H1 (cell line): Measurements from ENCODE around the gene TMEM273. TPM values are rescaled to one million over a fixed set of nuclear protein-coding genes. Genes with fewer than 3 reads are reported as not detected.
A peak's percentile ranks its signal among the peaks of the same experiment; 100 is the strongest.

Source experiments
- CTCF ChIA-PET: fragments of 300-600 bp; sonication (Branson Sonifier 250); formaldehyde crosslinking; loops from one replicate; lab custom pipeline; 2021; ENCODE audit not compliant: partially characterized antibody; lab: Charles Lee
- POLR2A ChIA-PET: fragments of 300-600 bp; sonication (Branson Sonifier 250); formaldehyde crosslinking; loops from one replicate; lab custom pipeline; 2021; ENCODE audit warnings: inconsistent platforms; ENCODE audit not compliant: partially characterized antibody; lab: Charles Lee
- DNase-seq, 2 experiments: peaks; one replicate each; pipeline versions ENCODE4 v3.0.0 to v3.0.0-alpha.2; 2010 to 2022; ENCODE audit warnings: low spot score in 2 of 2, low read depth in 1 of 2, mixed read lengths in 1 of 2
- FAIRE-seq: peaks from 2 replicates; lab custom pipeline; 2011; peaks lifted over from hg19 to GRCh38; lab: Jason Lieb, UNC
- H2AFZ ChIP-seq: 2 replicates; pipeline ENCODE4 v1.8.1; 2012; ENCODE audit warnings: low read length, inconsistent platforms
- H2AK5ac ChIP-seq: 2 replicates; pipeline ENCODE4 v1.6.1; 2013; ENCODE audit warnings: low read depth, low read length
- H2BK120ac ChIP-seq: replicated peaks from 2 replicates; pipeline ENCODE3; 2013; ENCODE audit warnings: low read depth, low read length, inconsistent platforms
- H2BK12ac ChIP-seq: 2 replicates; pipeline ENCODE4 v1.6.1; 2013; ENCODE audit warnings: low read depth, low read length
- H2BK15ac ChIP-seq: 2 replicates; pipeline ENCODE4 v1.6.1; 2013; ENCODE audit warnings: low read length
- H2BK20ac ChIP-seq: 2 replicates; pipeline ENCODE4 v1.6.1; 2013; ENCODE audit warnings: low read length
- H2BK5ac ChIP-seq: 2 replicates; pipeline ENCODE4 v1.6.1; 2013; ENCODE audit warnings: low read depth, low read length
- H3K14ac ChIP-seq: 2 replicates; pipeline ENCODE4 v1.6.1; 2013; ENCODE audit warnings: inconsistent platforms; ENCODE audit not compliant: insufficient read length
- H3K18ac ChIP-seq: 2 replicates; pipeline ENCODE4 v1.6.1; 2013; ENCODE audit warnings: low read length; ENCODE audit errors: extremely low read depth
- H3K23ac ChIP-seq: 2 replicates; pipeline ENCODE4 v1.6.1; 2013; ENCODE audit warnings: inconsistent platforms; ENCODE audit not compliant: insufficient read length
- H3K23me2 ChIP-seq: 2 replicates; pipeline ENCODE4 v1.6.1; 2013; ENCODE audit warnings: low read depth, low read length
- H3K27ac ChIP-seq: 2 replicates; pipeline ENCODE4 v1.6.1; 2011; ENCODE audit warnings: low read depth, low read length, inconsistent platforms
- H3K27me3 ChIP-seq, 4 experiments: replicated peaks in 1 of 4; 1 replicate in 1 of 4; 2 replicates in 3 of 4; pipeline versions ENCODE4 v1.6.1 to v1.8.1; 2011 to 2013; ENCODE audit warnings: low read length in 3 of 4, mild to moderate bottlenecking in 3 of 4, inconsistent platforms in 2 of 4, mixed read lengths in 2 of 4, moderate library complexity in 1 of 4; ENCODE audit not compliant: control insufficient read depth in 3 of 4, insufficient read depth in 3 of 4; ENCODE audit errors: extremely low read depth in 1 of 4
- H3K36me3 ChIP-seq, 4 experiments: 2 replicates each; pipeline versions ENCODE4 v1.6.1 to v1.8.1; 2011 to 2013; ENCODE audit warnings: mild to moderate bottlenecking in 4 of 4, low read length in 3 of 4, moderate library complexity in 2 of 4, control low read depth in 1 of 4, inconsistent platforms in 1 of 4; ENCODE audit not compliant: insufficient read depth in 4 of 4, control insufficient read depth in 2 of 4
- H3K4ac ChIP-seq: replicated peaks from 2 replicates; pipeline ENCODE3; 2013; ENCODE audit warnings: low read length, low read depth, mixed read lengths, inconsistent platforms; ENCODE audit not compliant: insufficient read length
- H3K4me1 ChIP-seq, 4 experiments: replicated peaks in 1 of 4; 1 replicate in 1 of 4; 2 replicates in 3 of 4; pipeline versions ENCODE4 v1.6.1 to v1.8.1; 2011 to 2013; ENCODE audit warnings: low read length in 3 of 4, inconsistent platforms in 2 of 4, mixed read lengths in 1 of 4; ENCODE audit not compliant: insufficient read depth in 4 of 4, control insufficient read depth in 3 of 4
- H3K4me2 ChIP-seq, 2 experiments: 2 replicates each; pipeline versions ENCODE4 v1.6.1 to v1.8.1; 2011 to 2013; ENCODE audit warnings: low read depth in 2 of 2, low read length in 2 of 2, control low read depth in 1 of 2, inconsistent platforms in 1 of 2, mild to moderate bottlenecking in 1 of 2; ENCODE audit not compliant: insufficient read depth in 1 of 2
- H3K4me3 ChIP-seq, 4 experiments: fragments of 200-600, 300-600 bp in 1 of 4; sonication (generic), shearing (Covaris generic), sonication (Bioruptor Twin) in 1 of 4; 2 replicates each; pipeline versions ENCODE4 v1.5.1 to v1.8.1; 2011 to 2016; ENCODE audit warnings: low read length in 4 of 4, low read depth in 3 of 4, control low read depth in 2 of 4, inconsistent platforms in 2 of 4, mild to moderate bottlenecking in 2 of 4, mixed read lengths in 1 of 4, moderate library complexity in 1 of 4; ENCODE audit not compliant: insufficient read depth in 2 of 4; ENCODE audit errors: extremely low read depth in 1 of 4
- H3K56ac ChIP-seq: replicated peaks from 2 replicates; pipeline ENCODE3; 2013; ENCODE audit warnings: low read depth, mild to moderate bottlenecking, mixed read lengths, low read length, inconsistent platforms; ENCODE audit not compliant: insufficient read length
- H3K79me1 ChIP-seq: 2 replicates; pipeline ENCODE4 v1.6.1; 2013; ENCODE audit warnings: low read depth, low read length, control low read depth
- H3K79me2 ChIP-seq, 2 experiments: 2 replicates each; pipeline versions ENCODE4 v1.6.1 to v1.8.1; 2012 to 2013; ENCODE audit warnings: low read length in 2 of 2, mild to moderate bottlenecking in 2 of 2, inconsistent platforms in 1 of 2; ENCODE audit not compliant: insufficient read depth in 2 of 2, control insufficient read depth in 1 of 2
- H3K9ac ChIP-seq, 4 experiments: replicated peaks in 1 of 4; 1 replicate in 1 of 4; 2 replicates in 3 of 4; pipeline versions ENCODE4 v1.6.1 to v1.8.1; 2011 to 2013; ENCODE audit warnings: low read depth in 3 of 4, low read length in 3 of 4, control low read depth in 2 of 4, mild to moderate bottlenecking in 2 of 4, moderate library complexity in 2 of 4, inconsistent platforms in 1 of 4; ENCODE audit errors: extremely low read depth in 1 of 4
- H3K9me3 ChIP-seq, 2 experiments: 2 replicates each; pipeline versions ENCODE4 v1.6.1 to v1.8.1; 2012 to 2013; ENCODE audit warnings: mild to moderate bottlenecking in 2 of 2, moderate library complexity in 2 of 2, control low read depth in 1 of 2, inconsistent platforms in 1 of 2, low read depth in 1 of 2, low read length in 1 of 2, mixed read lengths in 1 of 2; ENCODE audit not compliant: insufficient read depth in 2 of 2
- H4K20me1 ChIP-seq, 2 experiments: replicated peaks in 1 of 2; 2 replicates each; pipeline versions ENCODE3 to v1.8.1; 2011 to 2013; ENCODE audit warnings: inconsistent platforms in 2 of 2, low read length in 2 of 2, mild to moderate bottlenecking in 1 of 2; ENCODE audit not compliant: insufficient read depth in 2 of 2, control insufficient read depth in 1 of 2
- H4K5ac ChIP-seq: 2 replicates; pipeline ENCODE4 v1.6.1; 2013; ENCODE audit warnings: low read length, low read depth, mixed read lengths, inconsistent platforms; ENCODE audit not compliant: insufficient read length
- H4K8ac ChIP-seq: 2 replicates; pipeline ENCODE4 v1.8.0; 2013; ENCODE audit warnings: mild to moderate bottlenecking, moderate library complexity, low read length, inconsistent platforms; ENCODE audit not compliant: insufficient read depth; ENCODE audit errors: extremely low read depth
- H4K91ac ChIP-seq: replicated peaks from 2 replicates; pipeline ENCODE3; 2013; ENCODE audit warnings: low read length, mixed read lengths, inconsistent platforms; ENCODE audit not compliant: insufficient read length
- ATF3 ChIP-seq: IDR thresholded peaks from 2 replicates; pipeline ENCODE4 v1.6.1; 2011; ENCODE audit warnings: low read depth, mild to moderate bottlenecking, low read length; ENCODE audit not compliant: insufficient read depth
- BCL11A ChIP-seq, 2 experiments: IDR thresholded peaks; one replicate each; pipeline ENCODE4 v1.6.1; 2011; ENCODE audit warnings: low read depth in 2 of 2, low read length in 2 of 2, mild to moderate bottlenecking in 2 of 2
- CEBPB ChIP-seq: IDR thresholded peaks from 2 replicates; pipeline ENCODE4 v1.6.1; 2012; ENCODE audit warnings: low read depth, low read length
- CHD2 ChIP-seq: IDR thresholded peaks from 2 replicates; pipeline ENCODE4 v1.6.1; 2012; ENCODE audit warnings: low read length, improper control_type of control experiment
- KDM4A ChIP-seq: IDR thresholded peaks from one replicate; pipeline ENCODE4 v1.7.1; 2012; ENCODE audit warnings: low read depth, mild to moderate bottlenecking, moderate library complexity, low read length, inconsistent platforms; ENCODE audit not compliant: severe bottlenecking
- MAFK ChIP-seq: IDR thresholded peaks from 2 replicates; pipeline ENCODE4 v1.6.1; 2012; ENCODE audit warnings: low read depth, mild to moderate bottlenecking, improper control_type of control experiment, low read length
- RAD21 ChIP-seq, 2 experiments: IDR thresholded peaks in 1 of 2; conservative IDR thresholded peaks in 1 of 2; 2 replicates each; pipeline ENCODE4 v1.6.1; 2011; ENCODE audit warnings: low read depth in 2 of 2, low read length in 2 of 2, improper control_type of control experiment in 1 of 2, inconsistent platforms in 1 of 2, mild to moderate bottlenecking in 1 of 2, moderate library complexity in 1 of 2
- RNF2 ChIP-seq: fragments of 200-900, 300-1000 bp; sonication (generic); IDR thresholded peaks from 2 replicates; pipeline ENCODE4 v1.7.1; 2016; ENCODE audit warnings: borderline replicate concordance, low read depth, mild to moderate bottlenecking, antibody characterized with exemption, low read length; ENCODE audit not compliant: poor library complexity, severe bottlenecking; ENCODE audit errors: missing control alignments
- RXRA ChIP-seq: IDR thresholded peaks from 2 replicates; pipeline ENCODE4 v1.6.1; 2011; ENCODE audit warnings: low read depth, mild to moderate bottlenecking, low read length, moderate library complexity; ENCODE audit not compliant: insufficient read depth
- TEAD4 ChIP-seq: IDR thresholded peaks from 2 replicates; pipeline ENCODE4 v1.6.1; 2012; ENCODE audit warnings: low read depth, low read length, inconsistent platforms, mixed read lengths
- WGBS, 2 experiments: shearing (Covaris generic) in 1 of 2; methylation state at CpG; one replicate each; pipeline versions ENCODE4 v1.1.6 to v1.1.7; 2013 to 2015; ENCODE audit warnings: low lambda C conversion rate in 2 of 2, mixed read lengths in 2 of 2, inconsistent platforms in 1 of 2, low coverage in 1 of 2, missing lambda C conversion rate in 1 of 2; ENCODE audit not compliant: insufficient replicate concordance in 2 of 2, insufficient coverage in 1 of 2, insufficient read length in 1 of 2; ENCODE audit errors: extremely low coverage in 1 of 2, missing lambda C conversion rate in 1 of 2; 5-methylcytosine and 5-hydroxymethylcytosine counted together
- polyA plus RNA-seq, 7 experiments: library from polyadenylated mRNA; depleted of rRNA in 3 of 7; stranded (reverse) in 5 of 7; unstranded in 2 of 7; fragments of >200 nt in 5 of 7; fragments of 200-250 nt in 2 of 7; gene quantifications; 1 replicate in 5 of 7; 2 replicates in 1 of 7; 4 replicates in 1 of 7; pipeline versions ENCODE4 v1.2.1 to v1.2.3, GENCODE V29; 2011 to 2013; ENCODE audit warnings: missing spikeins in 2 of 7, mixed read lengths in 2 of 7
- total RNA-seq: library from RNA; stranded (reverse); fragmentation: NEBNext Ultra II Directional; extraction: Animal tissue kit (Norgen Biotek cat#: 25700); gene quantifications from 2 replicates; pipeline ENCODE4 v1.2.1, GENCODE V29; 2021

The TMEM273 gene
- total and polyA plus RNA-seq, 2 of the 8 experiments (the other 6 are each of a cell fraction or from before 2014, with no cell fraction given): not detected

DNA sequence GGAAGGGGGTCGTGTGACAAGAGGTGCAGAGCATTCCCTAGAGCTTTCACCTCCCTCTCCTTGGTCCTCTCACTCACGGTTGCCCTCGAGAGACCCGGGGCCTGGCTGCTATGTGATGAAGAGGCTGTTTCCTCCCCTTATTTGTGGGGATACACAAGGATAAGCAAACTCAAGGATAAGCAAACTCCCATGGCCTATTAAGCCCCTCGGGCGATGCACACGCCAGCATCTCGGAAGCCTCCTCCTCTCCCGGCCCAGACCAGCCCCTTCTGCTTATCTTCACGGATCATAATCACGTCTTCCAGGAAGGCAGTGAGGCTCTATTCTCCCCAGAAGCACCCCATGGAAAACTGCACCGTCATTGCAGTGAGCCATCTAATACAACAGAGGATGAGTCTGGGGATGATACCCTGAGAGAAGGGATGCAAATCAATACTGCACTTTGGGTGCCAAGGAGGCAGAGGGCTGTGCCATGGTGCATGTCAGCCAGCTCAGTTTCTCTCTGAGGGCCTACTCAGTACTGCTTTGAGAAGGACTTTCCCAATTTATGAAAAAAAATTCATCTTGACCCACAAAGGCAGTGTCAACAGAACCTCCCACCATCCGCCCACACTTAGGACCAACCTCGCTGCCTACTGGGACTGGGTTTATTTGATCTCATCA lies 22.2 kb downstream of the TMEM273 start:
- no peak for FAIRE-seq
- no peak overlapping the region for H3K9ac ChIP-seq
- no peak overlapping the region for H2AFZ ChIP-seq
- H2BK5ac ChIP-seq: no peak overlapping the region
- no peak overlapping the region for H3K4me3 ChIP-seq
- CTCF ChIA-PET: interaction anchor here (2.7 to 5.5 kb wide), 2 partner anchors 8 to 12 kb away, joined by 27 to 49 read pairs; no protein-coding TSS in a partner anchor
- H2AK5ac ChIP-seq: no peak overlapping the region
- H2BK20ac ChIP-seq: no peak overlapping the region
- WGBS, 2 experiments: 88% methylated on average over 14 of the region's 14 CpGs; no CpG with 5 or more reads in 1 of the 2 experiments
- H3K27me3 ChIP-seq: no peaks in the 10 kb centered on the region; a peak in 1 of 7 replicates
- peaks cover 0 to 2% (median 0%) of the 10 kb centered on the region in 4 experiments; a peak in 2 of 7 replicates for H3K4me1 ChIP-seq
- no peak overlapping the region for H3K27ac ChIP-seq
- no peak for DNase-seq
- H3K18ac ChIP-seq: no peak overlapping the region; the same call in 1 of the 2 replicates
- H3K9me3 ChIP-seq: no peaks in the 10 kb centered on the region
- H2BK12ac ChIP-seq: peak overlapping the region; percentile 50; the same call in 1 of the 2 replicates
- H2BK120ac ChIP-seq: no peak overlapping the region
- H4K5ac ChIP-seq: no peak overlapping the region
- no peak overlapping the region for H3K23ac ChIP-seq
- no peaks in the 10 kb centered on the region for H4K20me1 ChIP-seq
- no peaks in the 10 kb centered on the region for H3K79me2 ChIP-seq
- H3K23me2 ChIP-seq: no peaks in the 10 kb centered on the region
- no peak overlapping the region for H2BK15ac ChIP-seq
- H3K56ac ChIP-seq: no peak overlapping the region
- H4K91ac ChIP-seq: no peak overlapping the region
- H4K8ac ChIP-seq: no peak overlapping the region; the same call in 1 of the 2 replicates
- H3K36me3 ChIP-seq: no peaks in the 10 kb centered on the region
- H3K4ac ChIP-seq: no peak overlapping the region
- H3K14ac ChIP-seq: no peak overlapping the region
- POLR2A ChIA-PET: no interaction called here
- no peak for TF ChIP-seq RNF2
- TF ChIP-seq CHD2: no peak
- TF ChIP-seq RXRA: no peak
- no peak for TF ChIP-seq RAD21 (IDR thresholded peaks at IDR 0.05 in 1 of 2, conservative IDR thresholded peaks at IDR 0.05 in 1 of 2; ENCODE audit: low read depth in 2 of 2, low read length in 2 of 2)
- no peak for TF ChIP-seq TEAD4
- TF ChIP-seq BCL11A (IDR thresholded peaks at IDR 0.05; ENCODE audit: low read depth in 2 of 2, low read length in 2 of 2): no peak
- no peak for TF ChIP-seq MAFK
- TF ChIP-seq KDM4A: no peak
- TF ChIP-seq CEBPB: no peak
- no peak for TF ChIP-seq ATF3
- TF ChIP-seq, all 59 proteins: peak for 0
- Histone ChIP-seq H3K4me2 (no peak overlapping the region), H3K79me1 (no peaks in the 10 kb centered on the region)
